GM18498 (cell line): ENCODE measurements around the gene KRT85.
"Not testable (repeated sequence)": the region's sequence is repeated elsewhere in the genome, so short reads cannot be mapped to it uniquely, and the experiment has no call there.

Source experiments
- ATAC-seq: cut with Tn5 transposase; IDR thresholded peaks from one replicate; pipeline ENCODE4 v1.9.1; 2021; ENCODE audit warnings: mild to moderate bottlenecking, moderate library complexity; ENCODE audit not compliant: unreplicated experiment

The KRT85 gene

GRCh38 chr12:52350786-52351185 is 16.5 kb downstream of the KRT85 start:
- no peak for ATAC-seq

GRCh38 chr12:52350021-52350620 is 17.2 kb downstream of the KRT85 start:
- no peak for ATAC-seq

GRCh38 chr12:52349196-52349595 is 18.1 kb downstream of the KRT85 start:
- no peak for ATAC-seq

GRCh38 chr12:52347551-52348510 is 19.4 kb downstream of the KRT85 start:
- ATAC-seq: no peak

- no peak for ATAC-seq
Measured at GRCh38 chr12:52347016-52347415, 20.3 kb downstream of the KRT85 start.

GRCh38 chr12:52346593-52346992 is 20.7 kb downstream of the KRT85 start:
- no peak for ATAC-seq

GRCh38 chr12:52345041-52345440 is 22.2 kb downstream of the KRT85 start:
- ATAC-seq: not testable (repeated sequence)

- no peak for ATAC-seq
Measured at GRCh38 chr12:52344111-52344510, 23.2 kb downstream of the KRT85 start.

GRCh38 chr12:52343550-52343949 is 23.7 kb downstream of the KRT85 start:
- ATAC-seq: no peak

GRCh38 chr12:52342781-52343490 is 24.3 kb downstream of the KRT85 start:
- no peak for ATAC-seq

GRCh38 chr12:52341066-52341580 is 26.2 kb downstream of the KRT85 start:
- no peak for ATAC-seq

GRCh38 chr12:52338241-52338960 is 28.9 kb downstream of the KRT85 start:
- ATAC-seq: no peak

GRCh38 chr12:52337054-52337453 is 30.2 kb downstream of the KRT85 start:
- no peak for ATAC-seq

GRCh38 chr12:52336641-52337040 is 30.6 kb downstream of the KRT85 start:
- no peak for ATAC-seq

GRCh38 chr12:52335598-52336262 is 31.6 kb downstream of the KRT85 start:
- ATAC-seq: no peak

GRCh38 chr12:52334185-52334584 is 33.1 kb downstream of the KRT85 start:
- no peak for ATAC-seq

GRCh38 chr12:52333321-52333720 is 34.0 kb downstream of the KRT85 start:
- no peak for ATAC-seq

GRCh38 chr12:52332381-52332780 is 34.9 kb downstream of the KRT85 start:
- ATAC-seq: no peak

GRCh38 chr12:52331833-52332232 is 35.4 kb downstream of the KRT85 start:
- ATAC-seq: no peak

GRCh38 chr12:52331039-52331438 is 36.2 kb downstream of the KRT85 start:
- ATAC-seq: no peak
